ENCODE measurements around the gene IL11. TPM values are rescaled to one million over a fixed set of nuclear protein-coding genes. Genes with fewer than 3 reads are reported as not detected.

Gene IL11
- polyA plus RNA-seq, 3 donors: not detected

DNA sequence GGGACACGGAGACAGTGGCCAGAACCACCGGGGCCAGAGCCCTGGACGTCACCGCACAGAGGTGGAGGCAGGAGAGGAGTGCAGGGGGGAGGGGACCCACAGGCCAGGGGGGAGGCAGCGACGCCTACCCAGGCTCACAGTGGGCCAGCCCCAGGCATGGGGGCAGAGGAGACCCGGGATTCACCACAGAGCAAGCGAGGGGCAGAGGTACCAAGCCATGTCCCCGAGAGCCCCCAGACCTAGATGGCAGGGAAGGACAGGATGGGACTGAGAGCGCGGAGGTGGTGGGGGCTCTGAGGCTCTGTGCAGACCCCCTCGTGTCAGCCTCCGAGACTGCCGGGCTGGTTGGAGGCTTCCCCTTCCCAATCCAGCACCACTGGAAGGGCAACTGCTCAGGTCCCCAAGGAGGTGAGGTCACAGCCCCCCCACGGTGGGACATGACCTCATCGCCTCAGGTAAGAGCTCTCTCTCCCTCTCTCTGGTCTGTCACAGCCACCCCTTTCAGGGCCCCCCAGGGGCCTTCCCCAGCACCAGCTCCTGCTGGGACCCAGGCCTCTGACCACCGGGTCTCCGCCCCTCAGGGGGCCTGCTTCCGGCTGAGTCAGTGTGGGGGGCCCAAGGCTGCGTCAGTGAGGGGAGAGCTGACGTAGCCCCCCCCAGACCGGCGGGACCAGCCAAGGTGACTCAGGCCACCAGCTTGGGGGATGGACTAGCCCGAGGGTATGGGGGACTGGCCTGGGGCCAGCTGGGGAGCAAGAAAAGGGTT, 2.2 kb upstream of the IL11 start:
- intact Hi-C loops (cut with micrococcal nuclease): no loop called here
- H3K27ac Mint-ChIP-seq: no peak overlapping the region

DNA sequence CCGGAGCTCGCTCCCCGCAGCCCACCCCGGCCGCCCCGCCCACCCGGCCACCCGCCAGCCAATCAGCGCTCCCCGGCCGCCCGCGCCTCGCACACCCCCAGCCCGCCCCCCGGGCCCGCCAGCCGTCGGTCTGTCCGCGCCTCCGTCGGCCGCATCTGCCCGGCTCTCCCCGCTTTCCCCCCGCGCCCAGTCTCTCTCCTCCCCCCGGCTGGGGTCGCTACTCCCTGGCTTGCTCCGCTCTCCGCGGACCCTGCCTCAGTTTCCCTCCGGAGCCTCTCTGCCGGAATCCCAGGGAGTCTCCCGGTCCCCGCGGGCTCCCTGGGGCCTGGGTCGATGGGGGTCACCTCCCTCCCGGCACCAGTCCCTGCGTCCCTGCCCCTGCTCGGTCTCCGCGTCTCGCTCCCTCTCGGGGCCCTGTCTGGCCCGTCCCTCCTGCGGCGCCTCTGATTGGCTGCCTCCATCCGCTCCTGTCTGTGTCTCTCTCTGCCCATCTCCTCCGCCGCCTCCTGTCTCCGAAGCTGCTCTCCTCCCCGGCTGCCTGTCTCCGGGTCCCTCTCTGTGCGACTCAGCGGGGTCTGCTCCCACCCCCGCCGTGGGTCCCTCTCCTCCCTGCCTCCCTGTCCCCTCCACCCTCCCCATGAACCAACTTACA, 484 bp downstream of the IL11 start:
- Histone ChIP-seq H3K79me2 (ENCODE audit: insufficient read depth, low read length) (no peaks in the 10 kb centered on the region), H4K20me1 (ENCODE audit: insufficient read depth, low read length) (no peaks in the 10 kb centered on the region), H3K27ac (ENCODE audit: low read depth in 1 of 2, low read length in 2 of 2) (no peak overlapping the region), H3K27me3 (ENCODE audit: control insufficient read depth in 2 of 2, insufficient read depth in 2 of 2, low read length in 2 of 2) (peaks cover 32 to 68% of the 10 kb centered on the region in 2 donors), H3K9me3 (replicated peaks in 1 of 2; ENCODE audit: control insufficient read depth in 1 of 2, insufficient read depth in 1 of 2, low read length in 2 of 2) (peaks cover 2 to 8% of the 10 kb centered on the region in 2 donors), H2AFZ (ENCODE audit: insufficient read depth, low read depth, low read length, poor library complexity, severe bottlenecking) (no peak overlapping the region), H3K4me3 (replicated peaks in 1 of 3; ENCODE audit: low read depth in 2 of 3, low read length in 3 of 3) (no peak overlapping the region), H3K4me1 (ENCODE audit: control insufficient read depth in 1 of 2, insufficient read depth in 2 of 2, low read length in 2 of 2) (peaks cover 4 to 6% of the 10 kb centered on the region in 2 donors), H3K36me3 (replicated peaks in 1 of 2; ENCODE audit: control insufficient read depth in 1 of 2, insufficient read depth in 2 of 2, low read length in 2 of 2) (no peaks in the 10 kb centered on the region), H3K4me2 (replicated peaks; ENCODE audit: extremely low read depth, low read length, poor library complexity, severe bottlenecking) (peak overlapping the region; percentile 26), H3K9ac (ENCODE audit: insufficient read depth, low read length, poor library complexity, severe bottlenecking) (no peak overlapping the region)
- intact Hi-C loops (cut with micrococcal nuclease): no loop called here
- Mint-ChIP-seq H3K27me3 (ENCODE audit: low read depth in 3 of 3) (peaks cover 52 to 79% (median 71%) of the 10 kb centered on the region in 3 donors), H3K27ac (no peak overlapping the region), H3K4me3 (peak overlapping the region in 1 of 2 donors; percentile 80), H3K9me3 (peaks cover 0 to 24% (median 6%) of the 10 kb centered on the region in 7 donors), H3K36me3 (peaks cover 0 to 4% of the 10 kb centered on the region in 2 donors), H3K4me1 (peaks cover 5% of the 10 kb centered on the region)
- TF ChIP-seq, protein P1, sequence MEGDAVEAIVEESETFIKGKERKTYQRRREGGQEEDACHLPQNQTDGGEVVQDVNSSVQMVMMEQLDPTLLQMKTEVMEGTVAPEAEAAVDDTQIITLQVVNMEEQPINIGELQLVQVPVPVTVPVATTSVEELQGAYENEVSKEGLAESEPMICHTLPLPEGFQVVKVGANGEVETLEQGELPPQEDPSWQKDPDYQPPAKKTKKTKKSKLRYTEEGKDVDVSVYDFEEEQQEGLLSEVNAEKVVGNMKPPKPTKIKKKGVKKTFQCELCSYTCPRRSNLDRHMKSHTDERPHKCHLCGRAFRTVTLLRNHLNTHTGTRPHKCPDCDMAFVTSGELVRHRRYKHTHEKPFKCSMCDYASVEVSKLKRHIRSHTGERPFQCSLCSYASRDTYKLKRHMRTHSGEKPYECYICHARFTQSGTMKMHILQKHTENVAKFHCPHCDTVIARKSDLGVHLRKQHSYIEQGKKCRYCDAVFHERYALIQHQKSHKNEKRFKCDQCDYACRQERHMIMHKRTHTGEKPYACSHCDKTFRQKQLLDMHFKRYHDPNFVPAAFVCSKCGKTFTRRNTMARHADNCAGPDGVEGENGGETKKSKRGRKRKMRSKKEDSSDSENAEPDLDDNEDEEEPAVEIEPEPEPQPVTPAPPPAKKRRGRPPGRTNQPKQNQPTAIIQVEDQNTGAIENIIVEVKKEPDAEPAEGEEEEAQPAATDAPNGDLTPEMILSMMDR (IDR thresholded peaks at IDR 0.05): no peak
- no peak for DNase-seq
- WGBS (ENCODE audit: insufficient coverage): 1% methylated on average over 35 of the region's 59 CpGs

More for the DNA sequence above, 2.2 kb upstream of the IL11 start:
- H3K27ac ChIP-seq (ENCODE audit: low read depth in 1 of 2, low read length in 2 of 2): no peak overlapping the region
- peaks cover 2 to 8% of the 10 kb centered on the region in 2 donors for H3K9me3 ChIP-seq (replicated peaks in 1 of 2; ENCODE audit: control insufficient read depth in 1 of 2, insufficient read depth in 1 of 2, low read length in 2 of 2)
- WGBS (ENCODE audit: insufficient coverage): 49% methylated on average over 18 of the region's 24 CpGs
- H3K79me2 ChIP-seq (ENCODE audit: insufficient read depth, low read length): no peaks in the 10 kb centered on the region
- H3K27me3 Mint-ChIP-seq (ENCODE audit: low read depth in 3 of 3): peaks cover 73 to 96% (median 79%) of the 10 kb centered on the region in 3 donors
- H3K4me3 ChIP-seq (replicated peaks in 1 of 3; ENCODE audit: low read depth in 2 of 3, low read length in 3 of 3): no peak overlapping the region
- peak overlapping the region in 1 of 2 donors; percentile 72 for H3K4me3 Mint-ChIP-seq
- H3K4me2 ChIP-seq (replicated peaks; ENCODE audit: extremely low read depth, low read length, poor library complexity, severe bottlenecking): no peak overlapping the region
- no peak overlapping the region for H3K9ac ChIP-seq (ENCODE audit: insufficient read depth, low read length, poor library complexity, severe bottlenecking)
- peaks cover 5% of the 10 kb centered on the region for H3K4me1 Mint-ChIP-seq
- TF ChIP-seq, protein P1 (IDR thresholded peaks at IDR 0.05): no peak
- peaks cover 0 to 4% of the 10 kb centered on the region in 2 donors for H3K36me3 Mint-ChIP-seq
- peaks cover 32 to 94% of the 10 kb centered on the region in 2 donors for H3K27me3 ChIP-seq (ENCODE audit: control insufficient read depth in 2 of 2, insufficient read depth in 2 of 2, low read length in 2 of 2)
- no peaks in the 10 kb centered on the region for H3K36me3 ChIP-seq (replicated peaks in 1 of 2; ENCODE audit: control insufficient read depth in 1 of 2, insufficient read depth in 2 of 2, low read length in 2 of 2)
- DNase-seq: no peak
- peaks cover 4 to 6% of the 10 kb centered on the region in 2 donors for H3K4me1 ChIP-seq (ENCODE audit: control insufficient read depth in 1 of 2, insufficient read depth in 2 of 2, low read length in 2 of 2)
- no peak overlapping the region for H2AFZ ChIP-seq (ENCODE audit: insufficient read depth, low read depth, low read length, poor library complexity, severe bottlenecking)
- peaks cover 0 to 31% (median 6%) of the 10 kb centered on the region in 7 donors for H3K9me3 Mint-ChIP-seq
- no peaks in the 10 kb centered on the region for H4K20me1 ChIP-seq (ENCODE audit: insufficient read depth, low read length)
